ENCODE measurements around the gene SGSM2. TPM values are rescaled to one million over a fixed set of nuclear protein-coding genes. Genes with fewer than 3 reads are reported as not detected.

SGSM2 gene
- polyA plus RNA-seq, 4 donors: 47.9 to 92.8 (median 62.0) TPM

- peak; percentile 71 to 85 (median 81) for DNase-seq (ENCODE audit: low read depth in 4 of 4, low spot score in 3 of 4)
Observed at GRCh38 chr17:2336215-2336851, 968 bp upstream of the SGSM2 start, which contains the start of gene TSR1. Gene TSR1 (minus strand): TSS chr17:2336457. CDS start chr17:2336427, 30 bp downstream.

- peak in 1 of 4 donors; percentile 7 for DNase-seq (ENCODE audit: low read depth in 4 of 4, low spot score in 3 of 4)
Observed at GRCh38 chr17:2337544-2338314, 428 bp downstream of the SGSM2 start.

- no peak for DNase-seq (ENCODE audit: low read depth in 4 of 4, low spot score in 3 of 4)
Observed at GRCh38 chr17:2338315-2338657, 985 bp downstream of the SGSM2 start.

- no peak for DNase-seq (ENCODE audit: low read depth in 4 of 4, low spot score in 3 of 4)
Observed at GRCh38 chr17:2343421-2343820, 6.1 kb downstream of the SGSM2 start.

GRCh38 chr17:2344528-2344927 lies 7.2 kb downstream of the SGSM2 start:
- no peak for DNase-seq (ENCODE audit: low read depth in 4 of 4, low spot score in 3 of 4)

GRCh38 chr17:2346475-2346874 lies 9.2 kb downstream of the SGSM2 start:
- no peak for DNase-seq (ENCODE audit: low read depth in 4 of 4, low spot score in 3 of 4)

GRCh38 chr17:2347805-2348685 lies 10.7 kb downstream of the SGSM2 start:
- peak in 1 of 4 donors; percentile 63 for DNase-seq (ENCODE audit: low read depth in 4 of 4, low spot score in 3 of 4)

GRCh38 chr17:2351269-2351668 lies 14.0 kb downstream of the SGSM2 start:
- DNase-seq (ENCODE audit: low read depth in 4 of 4, low spot score in 3 of 4): no peak

GRCh38 chr17:2354311-2354710 lies 17.0 kb downstream of the SGSM2 start:
- no peak for DNase-seq (ENCODE audit: low read depth in 4 of 4, low spot score in 3 of 4)

- DNase-seq (ENCODE audit: low read depth in 4 of 4, low spot score in 3 of 4): no peak
Observed at GRCh38 chr17:2357237-2357636, 19.9 kb downstream of the SGSM2 start.

- no peak for DNase-seq (ENCODE audit: low read depth in 4 of 4, low spot score in 3 of 4)
Observed at GRCh38 chr17:2357931-2358434, 20.7 kb downstream of the SGSM2 start.

- no peak for DNase-seq (ENCODE audit: low read depth in 4 of 4, low spot score in 3 of 4)
Observed at GRCh38 chr17:2361010-2361760, 23.9 kb downstream of the SGSM2 start.

- DNase-seq (ENCODE audit: low read depth in 4 of 4, low spot score in 3 of 4): no peak
Observed at GRCh38 chr17:2362016-2362415, 24.7 kb downstream of the SGSM2 start.

GRCh38 chr17:2362416-2362815 lies 25.1 kb downstream of the SGSM2 start:
- DNase-seq (ENCODE audit: low read depth in 4 of 4, low spot score in 3 of 4): no peak

- DNase-seq (ENCODE audit: low read depth in 4 of 4, low spot score in 3 of 4): no peak
Observed at GRCh38 chr17:2362881-2363280, 25.6 kb downstream of the SGSM2 start.

- no peak for DNase-seq (ENCODE audit: low read depth in 4 of 4, low spot score in 3 of 4)
Observed at GRCh38 chr17:2363318-2363717, 26.0 kb downstream of the SGSM2 start.

GRCh38 chr17:2363851-2364762 lies 26.8 kb downstream of the SGSM2 start:
- DNase-seq (ENCODE audit: low read depth in 4 of 4, low spot score in 3 of 4): no peak

GRCh38 chr17:2364763-2365116 lies 27.4 kb downstream of the SGSM2 start:
- DNase-seq (ENCODE audit: low read depth in 4 of 4, low spot score in 3 of 4): no peak

- no peak for DNase-seq (ENCODE audit: low read depth in 4 of 4, low spot score in 3 of 4)
Observed at GRCh38 chr17:2365132-2365531, 27.8 kb downstream of the SGSM2 start.
